Measurements from ENCODE around the gene RWDD4. TPM values are rescaled to one million over a fixed set of nuclear protein-coding genes. Genes with fewer than 3 reads are reported as not detected.

Gene RWDD4
- total RNA-seq, 4 donors from 2014 or later: 30.5 to 40.3 (median 30.9) TPM

DNA sequence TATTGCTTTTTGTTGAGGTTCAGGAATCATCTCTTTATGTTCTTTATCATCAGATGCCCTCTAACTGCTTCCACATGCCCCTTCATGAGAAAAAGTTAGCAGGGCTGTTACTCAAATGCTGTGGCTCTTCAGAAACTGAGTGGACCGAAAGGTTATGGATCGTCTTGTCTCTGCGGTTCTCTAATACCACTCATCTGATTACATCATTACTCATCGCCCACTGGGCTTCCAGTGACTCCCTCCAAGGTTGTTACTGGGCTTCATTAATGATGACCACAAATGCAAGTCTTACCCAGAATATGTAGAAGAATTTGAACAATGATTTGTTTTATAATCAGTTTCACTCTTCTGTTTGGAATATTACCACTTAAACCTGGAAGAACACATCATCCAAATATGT lies 67.7 kb downstream of the RWDD4 start:
- WGBS: 96% methylated on average over 4 of the region's 4 CpGs
- Histone ChIP-seq H3K27ac (replicated peaks in 1 of 4) (no peak overlapping the region), H3K27me3 (no peaks in the 10 kb centered on the region), H3K4me3 (no peak overlapping the region), H3K4me1 (peaks cover 8 to 44% (median 40%) of the 10 kb centered on the region in 4 donors), H3K36me3 (no peaks in the 10 kb centered on the region), H3K9me3 (no peaks in the 10 kb centered on the region)
- intact Hi-C loops (cut with DNase I): no loop called here
- DNase-seq (ENCODE audit: extremely low spot score): no peak
- TF ChIP-seq POLR2A (IDR thresholded peaks at IDR 0.05; ENCODE audit: low read depth): no peak
- TF ChIP-seq POLR2AphosphoS5 (IDR thresholded peaks at IDR 0.05): no peak

Small RNA genes within 50 kb of the gene (small RNA-seq; reads per million reads assigned to genes)
- gene RNU6-1053P: 0 reads per million in 3 donors
- 0 reads per million in 3 donors for gene RNU6-335P
- 0 reads per million in 3 donors for gene RNU6-479P

Other genes with a start within 250 kb of the RWDD4 start
- 10 to 100 TPM; 19.4 to 21.8 (median 20.5) TPM for gene CDKN2AIP, start 214.5 kb downstream of the RWDD4 start, total RNA-seq
- 10 to 100 TPM; 26.2 to 42.8 (median 38.6) TPM for gene ING2, start 154.1 kb downstream of the RWDD4 start, total RNA-seq
- 10 to 100 TPM; 35.6 to 42.8 (median 39.7) TPM for gene TRAPPC11, start 108 bp upstream of the RWDD4 start, total RNA-seq
- 10 to 100 TPM in 2 of 4 donors, 1 to 10 TPM in 2; 7.0 to 11.7 (median 10.5) TPM for gene STOX2, start 246.1 kb upstream of the RWDD4 start, total RNA-seq